Hepatocyte (in vitro differentiated cells): ENCODE results near the gene CADPS2.

Experiments used
- EZH2 ChIP-seq: fragments of 200-600 bp; sonication (generic); IDR thresholded peaks from 2 replicates; pipeline ENCODE4 v1.6.1; 2016; ENCODE audit warnings: antibody characterized with exemption, mild to moderate bottlenecking, borderline replicate concordance
- EZH2phosphoT487 ChIP-seq: fragments of 200-600 bp; sonication (generic); IDR thresholded peaks from one replicate; pipeline ENCODE4 v1.6.1; 2018; ENCODE audit warnings: antibody characterized with exemption, mild to moderate bottlenecking, low read depth, moderate library complexity; ENCODE audit not compliant: unreplicated experiment, severe bottlenecking
- TF ChIP-seq, protein P1 (sequence below): fragments of 200-600 bp; sonication (generic); IDR thresholded peaks from 2 replicates; pipeline ENCODE4 v1.5.1; 2016; ENCODE audit warnings: antibody characterized with exemption, mild to moderate bottlenecking; ENCODE audit not compliant: poor library complexity

GRCh38 chr7:122363144-122363543 lies 523.1 kb downstream of the CADPS2 start:
- TF ChIP-seq, protein P1, sequence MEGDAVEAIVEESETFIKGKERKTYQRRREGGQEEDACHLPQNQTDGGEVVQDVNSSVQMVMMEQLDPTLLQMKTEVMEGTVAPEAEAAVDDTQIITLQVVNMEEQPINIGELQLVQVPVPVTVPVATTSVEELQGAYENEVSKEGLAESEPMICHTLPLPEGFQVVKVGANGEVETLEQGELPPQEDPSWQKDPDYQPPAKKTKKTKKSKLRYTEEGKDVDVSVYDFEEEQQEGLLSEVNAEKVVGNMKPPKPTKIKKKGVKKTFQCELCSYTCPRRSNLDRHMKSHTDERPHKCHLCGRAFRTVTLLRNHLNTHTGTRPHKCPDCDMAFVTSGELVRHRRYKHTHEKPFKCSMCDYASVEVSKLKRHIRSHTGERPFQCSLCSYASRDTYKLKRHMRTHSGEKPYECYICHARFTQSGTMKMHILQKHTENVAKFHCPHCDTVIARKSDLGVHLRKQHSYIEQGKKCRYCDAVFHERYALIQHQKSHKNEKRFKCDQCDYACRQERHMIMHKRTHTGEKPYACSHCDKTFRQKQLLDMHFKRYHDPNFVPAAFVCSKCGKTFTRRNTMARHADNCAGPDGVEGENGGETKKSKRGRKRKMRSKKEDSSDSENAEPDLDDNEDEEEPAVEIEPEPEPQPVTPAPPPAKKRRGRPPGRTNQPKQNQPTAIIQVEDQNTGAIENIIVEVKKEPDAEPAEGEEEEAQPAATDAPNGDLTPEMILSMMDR, result no peak
- no peak for TF ChIP-seq EZH2
- no peak for TF ChIP-seq EZH2phosphoT487
